ENCODE results near the gene EHD4. TPM values are rescaled to one million over a fixed set of nuclear protein-coding genes. Genes with fewer than 3 reads are reported as not detected.

The EHD4 gene
- total and polyA plus RNA-seq, 9 donors: 8.8 to 23.3 (median 13.7) TPM

DNA sequence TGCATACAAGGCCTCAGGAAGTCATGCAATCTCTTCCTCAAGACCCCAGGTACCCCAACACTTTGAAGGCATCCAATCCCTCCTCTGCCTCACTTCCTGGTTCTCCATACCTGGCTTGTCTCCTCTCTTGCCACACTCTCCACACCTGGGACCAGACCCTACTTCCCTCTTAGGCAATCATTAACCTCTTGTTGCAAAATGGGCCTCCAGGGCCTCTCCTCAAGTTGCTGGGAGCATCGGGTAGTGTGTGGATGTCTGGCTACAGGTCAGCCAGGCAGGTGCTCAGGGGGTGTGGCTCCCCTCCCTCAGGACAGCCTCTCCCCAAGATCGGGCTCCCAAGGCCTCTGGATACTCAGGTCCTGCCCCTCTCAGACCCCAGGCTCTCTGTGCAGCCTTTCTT, 39.9 kb upstream of the EHD4 start:
- Histone ChIP-seq H3K27ac (no peak overlapping the region), H3K4me3 (no peak overlapping the region), H3K4me1 (ENCODE audit: insufficient read depth) (no peaks in the 10 kb centered on the region), H3K9me3 (no peaks in the 10 kb centered on the region), H3K36me3 (no peaks in the 10 kb centered on the region), H3K27me3 (no peaks in the 10 kb centered on the region)
- no peak for DNase-seq
- intact Hi-C loops (cut with DNase I): no loop called here
- WGBS, 3 donors: 36 to 61% (median 49%) methylated on average over 2 of the region's 2 CpGs
- TF ChIP-seq EP300 (IDR thresholded peaks at IDR 0.05) (no peak), POLR2A (IDR thresholded peaks at IDR 0.05) (no peak)
- TF ChIP-seq, protein P1, sequence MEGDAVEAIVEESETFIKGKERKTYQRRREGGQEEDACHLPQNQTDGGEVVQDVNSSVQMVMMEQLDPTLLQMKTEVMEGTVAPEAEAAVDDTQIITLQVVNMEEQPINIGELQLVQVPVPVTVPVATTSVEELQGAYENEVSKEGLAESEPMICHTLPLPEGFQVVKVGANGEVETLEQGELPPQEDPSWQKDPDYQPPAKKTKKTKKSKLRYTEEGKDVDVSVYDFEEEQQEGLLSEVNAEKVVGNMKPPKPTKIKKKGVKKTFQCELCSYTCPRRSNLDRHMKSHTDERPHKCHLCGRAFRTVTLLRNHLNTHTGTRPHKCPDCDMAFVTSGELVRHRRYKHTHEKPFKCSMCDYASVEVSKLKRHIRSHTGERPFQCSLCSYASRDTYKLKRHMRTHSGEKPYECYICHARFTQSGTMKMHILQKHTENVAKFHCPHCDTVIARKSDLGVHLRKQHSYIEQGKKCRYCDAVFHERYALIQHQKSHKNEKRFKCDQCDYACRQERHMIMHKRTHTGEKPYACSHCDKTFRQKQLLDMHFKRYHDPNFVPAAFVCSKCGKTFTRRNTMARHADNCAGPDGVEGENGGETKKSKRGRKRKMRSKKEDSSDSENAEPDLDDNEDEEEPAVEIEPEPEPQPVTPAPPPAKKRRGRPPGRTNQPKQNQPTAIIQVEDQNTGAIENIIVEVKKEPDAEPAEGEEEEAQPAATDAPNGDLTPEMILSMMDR (IDR thresholded peaks at IDR 0.05): no peak

DNA sequence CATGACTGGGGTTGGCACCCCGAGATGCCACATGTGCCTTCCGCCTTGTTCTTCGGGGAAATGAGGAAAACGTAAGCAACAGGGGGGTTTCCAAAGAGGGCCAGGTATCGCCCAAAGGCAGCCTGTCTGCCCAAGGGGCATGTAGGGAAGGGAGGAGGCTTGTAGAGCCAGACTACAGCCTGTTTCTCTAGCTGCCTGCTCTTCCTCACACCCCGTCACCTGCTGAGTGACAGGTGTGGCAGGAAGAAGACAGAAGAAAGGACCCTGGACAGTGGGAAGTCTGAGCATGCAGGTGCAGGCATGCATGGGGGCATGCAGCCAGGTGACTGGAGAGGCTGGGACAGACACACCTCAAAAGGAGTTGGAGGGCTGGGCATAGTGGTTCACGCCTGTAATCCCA, 38.7 kb upstream of the EHD4 start:
- Histone ChIP-seq H3K9me3 (no peaks in the 10 kb centered on the region), H3K4me3 (no peak overlapping the region), H3K27me3 (no peaks in the 10 kb centered on the region), H3K36me3 (no peaks in the 10 kb centered on the region), H3K27ac (no peak overlapping the region), H3K4me1 (ENCODE audit: insufficient read depth) (no peaks in the 10 kb centered on the region)
- no peak for DNase-seq
- TF ChIP-seq POLR2A (IDR thresholded peaks at IDR 0.05) (no peak), EP300 (IDR thresholded peaks at IDR 0.05) (no peak)
- TF ChIP-seq, protein P1 (IDR thresholded peaks at IDR 0.05): no peak
- 65 to 91% (median 78%) methylated on average over 7 of the region's 7 CpGs for WGBS, 3 donors
- intact Hi-C loops (cut with DNase I): no loop called here

DNA sequence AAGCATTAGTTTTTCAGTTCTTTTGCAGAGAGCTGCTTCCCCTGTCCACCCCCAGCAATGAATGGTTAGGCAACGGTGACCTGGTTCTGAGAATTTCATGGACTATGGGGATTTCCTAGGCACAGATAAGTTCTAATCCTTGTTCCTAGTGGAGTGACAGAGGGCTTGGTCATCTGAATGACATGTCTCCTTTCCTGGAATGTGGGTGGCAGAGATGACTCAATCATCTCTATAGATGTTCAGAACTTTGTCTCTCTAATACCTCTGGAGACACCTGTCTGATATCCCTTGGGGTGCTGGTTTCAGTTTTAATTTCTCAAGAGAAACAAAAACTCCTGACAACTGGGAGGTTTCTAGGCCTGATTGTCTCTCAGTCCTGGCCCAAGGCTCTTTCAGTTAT, 38.1 kb upstream of the EHD4 start:
- WGBS, 3 donors: 0 to 85% (median 44%) methylated on average over 1 of the region's 1 CpG
- no peaks in the 10 kb centered on the region for H3K36me3 ChIP-seq
- H3K4me3 ChIP-seq: no peak overlapping the region
- H3K4me1 ChIP-seq (ENCODE audit: insufficient read depth): no peaks in the 10 kb centered on the region
- H3K9me3 ChIP-seq: no peaks in the 10 kb centered on the region
- H3K27me3 ChIP-seq: no peaks in the 10 kb centered on the region
- no peak overlapping the region for H3K27ac ChIP-seq
- intact Hi-C loops (cut with DNase I): no loop called here
- no peak for TF ChIP-seq POLR2A (IDR thresholded peaks at IDR 0.05)
- TF ChIP-seq, protein P1 (IDR thresholded peaks at IDR 0.05): no peak
- no peak for TF ChIP-seq EP300 (IDR thresholded peaks at IDR 0.05)
- DNase-seq: no peak

DNA sequence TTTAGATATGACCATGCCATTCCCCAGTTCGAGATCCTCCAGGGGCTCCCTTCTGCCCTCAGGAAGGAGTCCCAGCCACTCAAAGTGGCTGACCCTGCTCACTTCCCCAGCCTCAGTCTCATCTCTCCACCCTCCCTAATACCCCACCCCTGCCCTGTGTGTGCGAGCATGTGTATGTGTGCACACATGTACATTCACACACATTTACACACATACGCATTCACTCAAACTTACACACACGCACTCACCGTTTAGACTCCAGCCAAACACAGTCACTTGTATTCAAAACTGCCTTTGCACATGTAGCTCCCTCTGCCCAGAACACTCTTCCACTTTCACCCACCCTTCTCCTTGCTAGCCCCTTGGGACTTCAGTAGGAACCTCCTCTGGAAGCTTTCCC, 37.1 kb upstream of the EHD4 start:
- H3K27ac ChIP-seq: no peak overlapping the region
- H3K36me3 ChIP-seq: no peaks in the 10 kb centered on the region
- intact Hi-C loops (cut with DNase I): no loop called here
- 66 to 91% (median 81%) methylated on average over 5 of the region's 5 CpGs for WGBS, 3 donors
- H3K9me3 ChIP-seq: no peaks in the 10 kb centered on the region
- TF ChIP-seq POLR2A (IDR thresholded peaks at IDR 0.05) (no peak), EP300 (IDR thresholded peaks at IDR 0.05) (no peak)
- TF ChIP-seq, protein P1 (IDR thresholded peaks at IDR 0.05): no peak
- DNase-seq: no peak
- no peaks in the 10 kb centered on the region for H3K4me1 ChIP-seq (ENCODE audit: insufficient read depth)
- no peak overlapping the region for H3K4me3 ChIP-seq
- no peaks in the 10 kb centered on the region for H3K27me3 ChIP-seq

DNA sequence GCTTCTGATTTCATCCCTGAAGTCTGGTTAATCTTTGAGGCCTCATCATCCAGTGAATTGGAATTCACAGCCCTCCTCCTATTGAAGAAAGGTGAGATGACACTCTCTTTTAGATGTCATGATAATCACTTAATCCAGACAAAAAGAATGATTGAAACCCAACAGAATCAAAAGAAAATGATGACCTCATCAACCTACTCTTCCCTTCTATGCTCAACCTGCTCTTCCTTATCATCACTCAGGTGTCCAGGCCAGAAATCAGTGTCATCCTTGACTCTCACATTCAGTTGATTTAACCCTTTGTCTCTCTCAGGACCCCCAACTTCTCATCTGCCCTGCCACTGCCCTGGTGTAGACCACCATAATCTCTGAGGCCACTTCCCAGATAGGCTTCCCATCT, 36.7 kb upstream of the EHD4 start:
- intact Hi-C loops (cut with DNase I): no loop called here

More for the DNA sequence above, 36.7 kb upstream of the EHD4 start:
- no peak for TF ChIP-seq EP300 (IDR thresholded peaks at IDR 0.05)
- TF ChIP-seq, protein P1 (IDR thresholded peaks at IDR 0.05): no peak
- TF ChIP-seq POLR2A (IDR thresholded peaks at IDR 0.05): no peak
- Histone ChIP-seq H3K4me3 (no peak overlapping the region), H3K9me3 (no peaks in the 10 kb centered on the region), H3K27me3 (no peaks in the 10 kb centered on the region), H3K36me3 (no peaks in the 10 kb centered on the region), H3K27ac (no peak overlapping the region), H3K4me1 (ENCODE audit: insufficient read depth) (no peaks in the 10 kb centered on the region)
- no peak for DNase-seq

Data from ovary (tissue), 9 donors.